K562 (cell line): ENCODE measurements around the gene NTN1. TPM values are rescaled to one million over a fixed set of nuclear protein-coding genes. Genes with fewer than 3 reads are reported as not detected.

Source experiments
- GATAD2B ChIP-seq: fragments of 450-650 bp; IDR thresholded peaks from 2 replicates; pipeline ENCODE4 v1.6.1; 2017; ENCODE audit warnings: mild to moderate bottlenecking, borderline replicate concordance
- RERE ChIP-seq: sonication (generic); formaldehyde crosslinking; IDR thresholded peaks from 2 replicates; pipeline ENCODE4 v1.8.0; 2023; ENCODE audit warnings: missing genetic modification reagents, mild to moderate bottlenecking, borderline replicate concordance
- SNIP1 ChIP-seq: fragments of 450-650 bp; IDR thresholded peaks from 2 replicates; pipeline ENCODE4 v1.7.1; 2017; ENCODE audit warnings: low read depth, mild to moderate bottlenecking
- THAP12 ChIP-seq: fragments of 250-450 bp; sonication (Bioruptor Pico); IDR thresholded peaks from 2 replicates; pipeline ENCODE4 v1.9.0; 2021; ENCODE audit warnings: mild to moderate bottlenecking, inconsistent platforms
- polyA plus RNA-seq, 8 experiments: library from polyadenylated mRNA; depleted of rRNA in 4 of 8; stranded (reverse) in 5 of 8; unstranded in 3 of 8; fragments of >200 nt; fragmentation: Nextera tagmentation in 2 of 8; fragmentation: Illumina TruSeq in 1 of 8; extraction: Ambion mirVana in 2 of 8; extraction: Trizol in 1 of 8; gene quantifications; 2 replicates each; pipeline versions ENCODE4 v1.2.1 to v1.2.3, GENCODE V29; 2011 to 2014; ENCODE audit warnings: inconsistent platforms in 1 of 8, missing spikeins in 1 of 8
- total RNA-seq, 7 experiments: library from RNA; depleted of rRNA in 6 of 7; stranded (reverse); fragments of >200 nt in 6 of 7; fragmentation: Illumina TruSeq in 2 of 7; extraction: Trizol in 2 of 7; gene quantifications; 2 replicates each; pipeline versions ENCODE4 v1.2.1 to v1.2.3, GENCODE V29; 2011 to 2021; ENCODE audit warnings: low replicate concordance in 1 of 7
- TF ChIP-seq, protein P1 (sequence below), 2 experiments: fragments of 450-650 bp; IDR thresholded peaks; 2 replicates each; pipeline ENCODE4 v1.6.1; 2018; ENCODE audit warnings: mild to moderate bottlenecking in 2 of 2, low read depth in 1 of 2; ENCODE audit not compliant: partially characterized antibody in 2 of 2

NTN1 gene
- total and polyA plus RNA-seq, 9 of the 15 experiments (the other 6 are each of a cell fraction or from before 2014, with no cell fraction given) = 0.02 TPM; not detected in 8

- TF ChIP-seq, protein P1, sequence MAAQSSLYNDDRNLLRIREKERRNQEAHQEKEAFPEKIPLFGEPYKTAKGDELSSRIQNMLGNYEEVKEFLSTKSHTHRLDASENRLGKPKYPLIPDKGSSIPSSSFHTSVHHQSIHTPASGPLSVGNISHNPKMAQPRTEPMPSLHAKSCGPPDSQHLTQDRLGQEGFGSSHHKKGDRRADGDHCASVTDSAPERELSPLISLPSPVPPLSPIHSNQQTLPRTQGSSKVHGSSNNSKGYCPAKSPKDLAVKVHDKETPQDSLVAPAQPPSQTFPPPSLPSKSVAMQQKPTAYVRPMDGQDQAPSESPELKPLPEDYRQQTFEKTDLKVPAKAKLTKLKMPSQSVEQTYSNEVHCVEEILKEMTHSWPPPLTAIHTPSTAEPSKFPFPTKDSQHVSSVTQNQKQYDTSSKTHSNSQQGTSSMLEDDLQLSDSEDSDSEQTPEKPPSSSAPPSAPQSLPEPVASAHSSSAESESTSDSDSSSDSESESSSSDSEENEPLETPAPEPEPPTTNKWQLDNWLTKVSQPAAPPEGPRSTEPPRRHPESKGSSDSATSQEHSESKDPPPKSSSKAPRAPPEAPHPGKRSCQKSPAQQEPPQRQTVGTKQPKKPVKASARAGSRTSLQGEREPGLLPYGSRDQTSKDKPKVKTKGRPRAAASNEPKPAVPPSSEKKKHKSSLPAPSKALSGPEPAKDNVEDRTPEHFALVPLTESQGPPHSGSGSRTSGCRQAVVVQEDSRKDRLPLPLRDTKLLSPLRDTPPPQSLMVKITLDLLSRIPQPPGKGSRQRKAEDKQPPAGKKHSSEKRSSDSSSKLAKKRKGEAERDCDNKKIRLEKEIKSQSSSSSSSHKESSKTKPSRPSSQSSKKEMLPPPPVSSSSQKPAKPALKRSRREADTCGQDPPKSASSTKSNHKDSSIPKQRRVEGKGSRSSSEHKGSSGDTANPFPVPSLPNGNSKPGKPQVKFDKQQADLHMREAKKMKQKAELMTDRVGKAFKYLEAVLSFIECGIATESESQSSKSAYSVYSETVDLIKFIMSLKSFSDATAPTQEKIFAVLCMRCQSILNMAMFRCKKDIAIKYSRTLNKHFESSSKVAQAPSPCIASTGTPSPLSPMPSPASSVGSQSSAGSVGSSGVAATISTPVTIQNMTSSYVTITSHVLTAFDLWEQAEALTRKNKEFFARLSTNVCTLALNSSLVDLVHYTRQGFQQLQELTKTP (IDR thresholded peaks at IDR 0.05; ENCODE audit: low read depth in 1 of 2, partially characterized antibody in 2 of 2) = no peak
- TF ChIP-seq SNIP1 (no peak), THAP12 (CRISPR knock-in tag) (no peak), GATAD2B (no peak), RERE (no peak)
These were observed 94.2 kb downstream of the NTN1 start (continued) for GRCh38 chr17:9115214-9116191.
